IMR-90 (cell line): Measurements from ENCODE around the gene SHROOM1. TPM values are rescaled to one million over a fixed set of nuclear protein-coding genes. Genes with fewer than 3 reads are reported as not detected.

Source experiments
- ATAC-seq: fragments of 200-7000 bp; cut with Tn5 transposase; 2 replicates; pipeline ENCODE4 v1.9.1; 2020; ENCODE audit warnings: low read depth, mild to moderate bottlenecking, moderate library complexity
- BruUV-seq: library from RNA; stranded (reverse); fragments of 400-500 nt; replicated peaks from 2 replicates; lab custom pipeline; 2021; lab: Mats Ljungman, UMichigan
- CTCF ChIA-PET: fragments of 300-600 bp; formaldehyde crosslinking; extraction: SDS; loops from one replicate; lab custom pipeline; 2021; ENCODE audit warnings: antibody characterized with exemption; lab: Yijun Ruan, JAX
- POLR2A ChIA-PET: fragments of 300-600 bp; sonication (Branson Sonifier 250); formaldehyde crosslinking; loops from one replicate; lab custom pipeline; 2022; ENCODE audit warnings: antibody characterized with exemption; ENCODE audit not compliant: unreplicated experiment; lab: Charles Lee
- DNase-seq: peaks from one replicate; pipeline ENCODE4 v3.0.0; 2013
- H2AFZ ChIP-seq: replicated peaks from 2 replicates; pipeline ENCODE3; 2013; ENCODE audit warnings: low read length, mild to moderate bottlenecking; ENCODE audit not compliant: poor library complexity
- H2AK5ac ChIP-seq: 2 replicates; pipeline ENCODE4 v1.6.1; 2013; ENCODE audit warnings: low read depth, low read length, inconsistent platforms
- H2AK9ac ChIP-seq: replicated peaks from 2 replicates; pipeline ENCODE3; 2013; ENCODE audit warnings: mild to moderate bottlenecking, low read depth, low read length, moderate library complexity; ENCODE audit not compliant: poor library complexity
- H2BK120ac ChIP-seq: 2 replicates; pipeline ENCODE4 v1.6.1; 2013; ENCODE audit warnings: low read depth, low read length, inconsistent platforms
- H2BK15ac ChIP-seq: 3 replicates; pipeline ENCODE4 v1.6.1; 2013; ENCODE audit warnings: low read depth, low read length, inconsistent platforms
- H2BK20ac ChIP-seq: 2 replicates; pipeline ENCODE4 v1.6.1; 2013; ENCODE audit warnings: low read depth, mild to moderate bottlenecking, inconsistent platforms, low read length, moderate library complexity
- H2BK5ac ChIP-seq: 2 replicates; pipeline ENCODE4 v1.6.1; 2013; ENCODE audit warnings: mild to moderate bottlenecking, low read depth, low read length, inconsistent platforms; ENCODE audit not compliant: poor library complexity, severe bottlenecking
- H3K14ac ChIP-seq: replicated peaks from 2 replicates; pipeline ENCODE4 v1.6.1; 2013; ENCODE audit warnings: low read depth, low read length, inconsistent platforms
- H3K18ac ChIP-seq: 2 replicates; pipeline ENCODE4 v1.6.1; 2013; ENCODE audit warnings: low read depth, low read length, control low read depth
- H3K23ac ChIP-seq: 2 replicates; pipeline ENCODE4 v1.6.1; 2013; ENCODE audit warnings: low read depth, low read length, inconsistent platforms
- H3K27ac ChIP-seq: 2 replicates; pipeline ENCODE4 v1.5.1; 2013; ENCODE audit warnings: mild to moderate bottlenecking, control low read depth, low read length; ENCODE audit not compliant: insufficient read depth
- H3K27me3 ChIP-seq: 2 replicates; pipeline ENCODE4 v1.6.1; 2013; ENCODE audit warnings: low read length; ENCODE audit not compliant: control insufficient read depth, insufficient read depth
- H3K36me3 ChIP-seq: 2 replicates; pipeline ENCODE4 v1.6.1; 2013; ENCODE audit warnings: low read length, mixed read lengths; ENCODE audit not compliant: control insufficient read depth, insufficient read depth
- H3K4ac ChIP-seq: 2 replicates; pipeline ENCODE4 v1.6.1; 2013; ENCODE audit warnings: low read depth, low read length, inconsistent platforms
- H3K4me1 ChIP-seq: 2 replicates; pipeline ENCODE4 v1.6.1; 2013; ENCODE audit warnings: low read length, mixed read lengths; ENCODE audit not compliant: control insufficient read depth, insufficient read depth
- H3K4me2 ChIP-seq: 2 replicates; pipeline ENCODE4 v1.6.1; 2013; ENCODE audit warnings: low read depth, mild to moderate bottlenecking, control low read depth, low read length, moderate library complexity
- H3K4me3 ChIP-seq: 2 replicates; pipeline ENCODE4 v1.5.1; 2013; ENCODE audit warnings: low read depth, mild to moderate bottlenecking, control low read depth, low read length, moderate library complexity; ENCODE audit not compliant: insufficient read depth
- H3K56ac ChIP-seq: 2 replicates; pipeline ENCODE4 v1.6.1; 2013; ENCODE audit warnings: low read length, inconsistent platforms; ENCODE audit not compliant: insufficient read depth; ENCODE audit errors: extremely low read depth
- H3K79me1 ChIP-seq, 2 experiments: 2 replicates each; pipeline ENCODE4 v1.6.1; 2013; ENCODE audit warnings: low read length in 2 of 2, inconsistent platforms in 1 of 2, low read depth in 1 of 2
- H3K9ac ChIP-seq: 2 replicates; pipeline ENCODE4 v1.6.1; 2013; ENCODE audit warnings: low read depth, low read length, control low read depth
- H3K9me1 ChIP-seq: 2 replicates; pipeline ENCODE4 v1.6.1; 2013; ENCODE audit warnings: low read length, inconsistent platforms; ENCODE audit not compliant: insufficient read depth
- H3K9me3 ChIP-seq: 2 replicates; pipeline ENCODE4 v1.6.1; 2013; ENCODE audit warnings: low read length; ENCODE audit not compliant: control insufficient read depth, insufficient read depth
- H4K20me1 ChIP-seq: 2 replicates; pipeline ENCODE4 v1.6.1; 2013; ENCODE audit warnings: low read length, inconsistent platforms; ENCODE audit not compliant: insufficient read depth
- H4K5ac ChIP-seq: 2 replicates; pipeline ENCODE4 v1.6.1; 2013; ENCODE audit warnings: mild to moderate bottlenecking, low read depth, low read length, control low read depth
- H4K8ac ChIP-seq, 2 experiments: 2 replicates each; pipeline ENCODE4 v1.6.1; 2013; ENCODE audit warnings: low read depth in 2 of 2, low read length in 2 of 2, control low read depth in 1 of 2, inconsistent platforms in 1 of 2
- H4K91ac ChIP-seq: 2 replicates; pipeline ENCODE4 v1.6.1; 2013; ENCODE audit warnings: low read depth, low read length, inconsistent platforms; ENCODE audit not compliant: insufficient read depth
- CHD1 ChIP-seq: IDR thresholded peaks from 2 replicates; pipeline ENCODE4 v1.6.1; 2012; ENCODE audit warnings: low read depth, low read length, improper control_type of control experiment
- MAFK ChIP-seq: IDR thresholded peaks from 2 replicates; pipeline ENCODE4 v1.6.1; 2012; ENCODE audit warnings: low read depth, low read length, improper control_type of control experiment
- MAZ ChIP-seq: IDR thresholded peaks from 2 replicates; pipeline ENCODE4 v1.6.1; 2012; ENCODE audit warnings: low read depth, mild to moderate bottlenecking, low read length, improper control_type of control experiment, moderate library complexity, borderline replicate concordance
- NFE2L2 ChIP-seq: fragments of 150-350 bp; IDR thresholded peaks from 2 replicates; pipeline ENCODE4 v1.6.1; 2016; ENCODE audit warnings: low read depth, mild to moderate bottlenecking, low read length
- POLR2A ChIP-seq: IDR thresholded peaks from 2 replicates; pipeline ENCODE4 v1.6.1; 2012; ENCODE audit warnings: mild to moderate bottlenecking, low read depth, low read length
- RFX5 ChIP-seq: IDR thresholded peaks from 2 replicates; pipeline ENCODE4 v1.8.0; 2012; ENCODE audit warnings: low read depth, mild to moderate bottlenecking, low read length, moderate library complexity
- WGBS, 2 experiments: methylation state at CpG; one replicate each; pipeline versions ENCODE4 v1.1.5 to v1.1.7; 2013; ENCODE audit warnings: missing lambda C conversion rate in 2 of 2; ENCODE audit not compliant: insufficient read length in 1 of 2; ENCODE audit errors: extremely low coverage in 2 of 2; 5-methylcytosine and 5-hydroxymethylcytosine counted together
- dilution Hi-C: fragments of 300-500 bp; cut with HindIII; formaldehyde crosslinking; loops from one replicate; pipeline ENCODE4 v1.14.3; 2018; ENCODE audit warnings: low sequenced_read_pairs; ENCODE audit not compliant: unreplicated experiment
- in situ Hi-C: fragments of 300-500 bp; cut with MboI; formaldehyde crosslinking; loops from 3 replicates; pipeline ENCODE4 v1.14.3; 2019; ENCODE audit warnings: low sequenced_read_pairs, inconsistent platforms, mixed read lengths
- intact Hi-C: fragments of 100-400 bp; cut with micrococcal nuclease; formaldehyde crosslinking; loops from 2 replicates; pipeline ENCODE4 v1.10.0; 2022
- polyA plus RNA-seq, 3 experiments: library from polyadenylated mRNA; depleted of rRNA; stranded (reverse); fragments of >200 nt; gene quantifications; 2 replicates each; pipeline ENCODE4 v1.2.3, GENCODE V29; 2012; ENCODE audit warnings: low replicate concordance in 1 of 3
- total RNA-seq: library from RNA; depleted of rRNA; stranded (reverse); fragments of >200 nt; gene quantifications from 2 replicates; pipeline ENCODE4 v1.2.3, GENCODE V29; 2012

Gene SHROOM1
- total and polyA plus RNA-seq, 2 of the 4 experiments (the other 2 are of a cell fraction): 1.4 to 6.3 TPM

GRCh38 chr5:132785365-132785764, 45.1 kb downstream of the SHROOM1 start:
- H3K27ac ChIP-seq: no peak overlapping the region
- H3K14ac ChIP-seq: no peak overlapping the region
- BruUV-seq: no TSS peak
- no peak overlapping the region for H3K4ac ChIP-seq
- ChIA-PET CTCF (no interaction called here), POLR2A (no interaction called here)
- in situ Hi-C loops: no loop called here
- no CpG with 5 or more reads among the region's 5 CpGs for WGBS, 2 experiments
- H2BK20ac ChIP-seq: no peak overlapping the region
- no peak overlapping the region for H2AK9ac ChIP-seq
- no peak overlapping the region for H4K8ac ChIP-seq
- H3K9me1 ChIP-seq: no peaks in the 10 kb centered on the region; the same call in 1 of the 2 replicates
- no peak overlapping the region for H2AK5ac ChIP-seq
- intact Hi-C loops: no loop called here
- no peaks in the 10 kb centered on the region for H3K36me3 ChIP-seq
- H3K23ac ChIP-seq: no peak overlapping the region
- no peak for TF ChIP-seq NFE2L2
- no peak for TF ChIP-seq POLR2A
- TF ChIP-seq RFX5: no peak
- TF ChIP-seq MAZ: no peak
- TF ChIP-seq CHD1: no peak
- TF ChIP-seq MAFK: no peak
- no peak overlapping the region for H2BK5ac ChIP-seq
- DNase-seq (peak; percentile 23), ATAC-seq (no peak)
- H2BK120ac ChIP-seq: no peak overlapping the region
- H3K18ac ChIP-seq: no peak overlapping the region
- no peak overlapping the region for H4K5ac ChIP-seq
- H3K56ac ChIP-seq: no peak overlapping the region
- no peak overlapping the region for H2BK15ac ChIP-seq
- no peak overlapping the region for H3K4me3 ChIP-seq
- no peaks in the 10 kb centered on the region for H3K79me1 ChIP-seq
- H3K27me3 ChIP-seq: no peaks in the 10 kb centered on the region
- dilution Hi-C loops: no loop called here
- no peaks in the 10 kb centered on the region for H3K9me3 ChIP-seq
- H3K9ac ChIP-seq: no peak overlapping the region
- no peak overlapping the region for H2AFZ ChIP-seq
- peaks cover 13% of the 10 kb centered on the region for H3K4me1 ChIP-seq
- no peaks in the 10 kb centered on the region for H4K20me1 ChIP-seq
- no peak overlapping the region for H4K91ac ChIP-seq
- H3K4me2 ChIP-seq: no peak overlapping the region
